ENCODE results near the gene GID4. TPM values are rescaled to one million over a fixed set of nuclear protein-coding genes. Genes with fewer than 3 reads are reported as not detected.
A peak's percentile ranks its signal among the peaks of the same experiment; 100 is the strongest.

The GID4 gene
- total and polyA plus RNA-seq, 2 of the 13 experiments (the other 11 are each of a cell fraction or from before 2014, with no cell fraction given) = 4.3 to 6.1 TPM

DNA sequence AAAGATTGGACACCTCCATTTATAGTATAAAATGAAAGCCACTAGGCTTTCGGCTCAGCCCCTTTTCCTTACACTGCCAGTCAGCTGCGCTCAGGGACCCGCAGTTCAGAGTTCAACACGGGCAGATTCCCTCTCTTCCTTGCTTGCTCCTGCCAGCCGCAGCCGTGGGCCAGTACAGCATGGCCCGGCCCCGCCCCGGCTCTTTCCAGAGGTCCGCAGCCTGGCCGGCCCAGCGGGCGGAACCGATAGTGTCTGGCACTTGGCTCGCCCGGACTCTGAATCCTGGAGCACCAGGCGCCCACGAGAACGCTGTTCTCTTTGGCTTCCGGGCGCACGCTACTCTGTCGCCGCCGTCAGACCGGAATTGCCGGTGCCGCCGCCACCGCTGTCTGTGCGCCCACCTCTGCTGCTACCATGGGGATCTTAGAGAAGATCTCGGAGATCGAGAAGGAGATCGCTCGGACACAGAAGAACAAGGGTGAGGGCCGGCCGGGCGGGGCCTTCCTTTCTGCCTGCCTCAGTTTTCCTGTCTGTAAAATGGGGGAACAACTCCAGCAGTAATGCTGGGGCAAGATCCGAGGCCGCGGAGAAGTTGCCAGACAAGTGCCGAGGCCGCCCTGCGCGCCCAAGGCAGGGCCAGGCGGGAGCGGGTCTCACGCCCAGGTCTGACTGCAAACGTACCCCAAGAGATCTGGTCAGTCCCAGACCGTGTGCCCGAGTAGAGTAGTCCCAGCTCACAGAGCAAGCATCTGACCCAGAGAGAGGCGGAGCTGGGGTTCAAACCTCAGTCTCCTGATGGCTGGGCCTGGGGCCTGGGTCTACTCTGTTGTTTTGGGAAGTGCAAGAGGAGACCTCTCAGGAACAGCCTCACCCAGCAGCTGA lies 48.6 kb downstream of the GID4 start, which contains the start of gene DRG2 (continued):
- peak; percentile 96 for TF ChIP-seq ARID4A (CRISPR knock-in tag; IDR thresholded peaks at IDR 0.05; ENCODE audit: borderline replicate concordance)
- peak; percentile 95 for TF ChIP-seq ZNF160 (CRISPR knock-in tag; IDR thresholded peaks at IDR 0.05)
- peak; percentile 88 for TF ChIP-seq ZFY (CRISPR knock-in tag; IDR thresholded peaks at IDR 0.05)
- peak; percentile 72; the same call in 1 of the 2 replicates for TF ChIP-seq ZNF12 (CRISPR knock-in tag; IDR thresholded peaks at IDR 0.05)
- TF ChIP-seq PAX8 (CRISPR knock-in tag; IDR thresholded peaks at IDR 0.05; ENCODE audit: borderline replicate concordance) = peak; percentile 42; the same call in 1 of the 2 replicates
- TF ChIP-seq CEBPB (IDR thresholded peaks at IDR 0.05; ENCODE audit: borderline replicate concordance, low read depth, low read length) = no peak
- peak; percentile 94; the same call in 1 of the 2 replicates for TF ChIP-seq ZNF543 (CRISPR knock-in tag; IDR thresholded peaks at IDR 0.05)
- no peak for TF ChIP-seq PLSCR1 (CRISPR knock-in tag; IDR thresholded peaks at IDR 0.05; ENCODE audit: borderline replicate concordance)
- peak; percentile 91 for TF ChIP-seq ZNF317 (CRISPR knock-in tag; IDR thresholded peaks at IDR 0.05)
- no peak for TF ChIP-seq TRIM22 (IDR thresholded peaks at IDR 0.05)
- TF ChIP-seq ZNF644 (CRISPR knock-in tag; IDR thresholded peaks at IDR 0.05; ENCODE audit: low read depth) = peak; percentile 51; the same call in 1 of the 2 replicates
- TF ChIP-seq DNMT3B (CRISPR knock-in tag; conservative IDR thresholded peaks at IDR 0.05) = peak; percentile 97
- TF ChIP-seq POLR2G (IDR thresholded peaks at IDR 0.05; ENCODE audit: low read depth, low read length) = peak; percentile 87
- TF ChIP-seq, protein P1, sequence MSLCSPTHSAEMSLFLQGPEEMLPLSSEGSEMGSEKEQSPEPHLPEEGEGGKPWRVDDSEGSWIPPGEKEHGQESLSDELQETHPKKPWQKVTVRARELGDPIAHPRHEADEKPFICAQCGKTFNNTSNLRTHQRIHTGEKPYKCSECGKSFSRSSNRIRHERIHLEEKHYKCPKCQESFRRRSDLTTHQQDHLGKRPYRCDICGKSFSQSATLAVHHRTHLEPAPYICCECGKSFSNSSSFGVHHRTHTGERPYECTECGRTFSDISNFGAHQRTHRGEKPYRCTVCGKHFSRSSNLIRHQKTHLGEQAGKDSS (CRISPR knock-in tag; IDR thresholded peaks at IDR 0.05; ENCODE audit: borderline replicate concordance, low read depth) = peak; percentile 93; the same call in 1 of the 2 replicates
- TF ChIP-seq THAP11 (CRISPR knock-in tag; IDR thresholded peaks at IDR 0.05) = peak; percentile 96
- peak; percentile 88; the same call in 1 of the 2 replicates for TF ChIP-seq PCBP1 (IDR thresholded peaks at IDR 0.05; ENCODE audit: borderline replicate concordance, low read depth, low read length)
- no peak for TF ChIP-seq KLF13 (CRISPR knock-in tag; IDR thresholded peaks at IDR 0.05)
- 0 out of 2 replicates have a peak, but pooled peaks have one; percentile 38 for TF ChIP-seq GTF2F1 (IDR thresholded peaks at IDR 0.05; ENCODE audit: low read length)
- peak; percentile 95 for TF ChIP-seq HDAC2 (CRISPR knock-in tag; IDR thresholded peaks at IDR 0.05)
- TF ChIP-seq HCFC1 (IDR thresholded peaks at IDR 0.05; ENCODE audit: low read depth, low read length) = peak; percentile 78
- TF ChIP-seq ZNF891 (CRISPR knock-in tag; IDR thresholded peaks at IDR 0.05) = peak; percentile 78; the same call in 1 of the 2 replicates
- no peak for TF ChIP-seq ZNF570 (CRISPR knock-in tag; IDR thresholded peaks at IDR 0.05; ENCODE audit: borderline replicate concordance)
- TF ChIP-seq MIER2 (CRISPR knock-in tag; IDR thresholded peaks at IDR 0.05) = peak; percentile 88

Measured in HepG2 (cell line).